ENCODE results near the gene PDE9A.

Gene PDE9A

DNA sequence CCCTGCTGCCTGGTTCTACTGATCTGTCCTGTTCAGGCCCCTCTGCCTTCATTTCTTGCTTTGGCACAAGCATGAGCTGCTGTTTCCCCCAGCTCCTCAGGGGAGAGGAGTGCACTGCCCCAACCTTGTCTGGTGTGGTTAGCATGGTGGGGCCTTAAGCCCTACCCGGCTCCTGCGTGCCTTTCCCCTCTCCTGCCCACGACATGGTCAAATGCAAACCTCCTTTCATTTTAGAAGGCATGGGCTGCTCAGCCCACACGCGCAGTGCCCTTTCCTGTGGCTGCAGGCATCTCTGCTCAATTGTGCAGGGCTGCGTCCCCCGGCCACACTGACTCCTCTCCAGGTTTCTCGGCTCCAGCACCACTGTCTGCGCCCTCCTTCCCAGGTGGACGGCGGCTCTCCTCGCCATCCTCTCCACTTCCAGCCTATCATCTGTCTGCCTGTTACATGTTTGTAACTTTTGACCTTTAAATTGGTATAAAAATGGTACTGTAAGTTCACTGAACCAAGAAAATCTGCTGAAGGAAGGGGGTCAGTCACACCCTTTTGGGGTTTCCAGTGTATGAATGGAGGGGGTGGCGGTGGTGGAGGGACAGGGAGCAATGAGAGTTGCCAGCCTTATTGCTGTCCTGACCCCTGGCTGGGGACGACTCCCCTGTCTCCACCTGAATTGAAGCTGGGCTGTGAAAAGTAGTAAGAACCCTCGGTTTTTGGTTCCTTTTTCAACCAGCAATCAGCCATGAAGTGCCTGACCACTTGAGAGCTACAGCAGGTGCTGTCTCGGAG lies 5.1 kb downstream of the PDE9A start:
- no peak for DNase-seq

- no peak for DNase-seq
Observed at GRCh38 chr21:42659416-42660117, 6.1 kb downstream of the PDE9A start.

DNA sequence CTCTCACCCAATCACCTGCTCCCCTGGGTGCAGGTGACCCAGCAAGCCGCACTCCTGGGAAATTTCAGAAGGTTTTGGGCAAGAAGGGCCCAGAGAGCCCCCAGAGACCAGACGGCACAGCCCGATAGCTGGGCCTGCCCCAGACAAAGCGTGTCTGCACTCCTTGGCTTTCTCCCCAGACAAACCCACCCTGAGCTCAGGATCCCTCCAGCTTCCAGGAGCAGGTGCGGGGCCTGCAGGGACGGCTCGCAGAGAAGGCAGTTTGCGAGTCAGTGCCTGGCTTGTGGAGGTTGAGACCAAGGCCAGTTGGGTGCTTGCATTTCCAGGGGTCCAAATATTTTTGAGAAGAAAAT lies 6.7 kb downstream of the PDE9A start:
- no peak for DNase-seq

GRCh38 chr21:42661688-42662429 lies 8.4 kb downstream of the PDE9A start:
- no peak for DNase-seq

DNA sequence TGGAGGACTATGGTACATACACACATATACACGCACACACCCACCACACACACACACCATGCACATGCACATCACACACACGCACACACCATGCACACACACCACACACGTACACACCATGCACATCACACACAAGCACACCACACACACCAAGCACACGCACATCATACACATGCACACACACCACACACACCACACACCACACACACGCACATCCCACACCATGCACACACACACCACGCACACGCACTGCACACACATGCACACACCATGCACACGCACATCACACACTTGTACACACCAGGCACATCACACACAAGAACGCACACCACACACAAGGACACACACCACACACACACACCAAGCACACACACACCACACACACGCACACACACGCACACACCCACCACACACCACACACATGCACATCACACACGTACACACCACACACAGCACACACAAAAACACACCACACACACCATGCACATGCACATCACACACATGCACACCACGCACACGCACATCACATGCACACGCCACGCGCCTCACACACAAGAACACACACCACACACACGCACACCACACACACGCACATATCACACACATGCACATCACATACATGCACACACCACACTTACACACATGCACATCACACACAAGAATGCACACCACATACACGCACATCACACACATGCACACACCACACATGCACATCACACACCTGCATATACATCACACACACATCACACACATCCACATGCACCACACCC lies 9.2 kb downstream of the PDE9A start:
- DNase-seq = no peak

DNA sequence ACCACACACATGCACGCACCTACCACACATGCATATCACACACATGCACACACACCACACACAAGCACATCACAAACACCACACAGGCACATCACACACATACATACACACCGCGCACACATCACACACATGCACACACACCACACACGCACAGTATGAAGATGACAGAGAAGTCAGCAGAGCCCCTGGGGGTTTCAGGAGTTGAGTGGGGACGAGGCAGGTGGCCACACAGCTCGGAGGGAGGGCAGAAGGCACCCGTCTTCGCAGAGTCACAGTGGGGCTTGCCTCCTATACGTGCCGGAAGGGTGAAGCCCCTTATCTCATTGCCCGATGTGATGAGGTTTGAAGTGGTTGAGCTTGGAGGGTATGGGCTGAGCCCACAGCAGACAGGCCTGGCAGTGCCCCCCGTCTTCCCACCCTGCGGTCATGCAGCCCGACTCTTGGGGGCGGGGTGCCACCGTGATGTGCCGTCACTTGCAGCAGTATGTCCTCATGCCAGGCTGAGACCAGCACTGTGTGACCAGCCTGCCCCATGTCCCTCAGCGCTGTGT lies 9.9 kb downstream of the PDE9A start:
- DNase-seq = no peak

- no peak for DNase-seq
Observed at GRCh38 chr21:42663860-42664535, 10.6 kb downstream of the PDE9A start.

DNA sequence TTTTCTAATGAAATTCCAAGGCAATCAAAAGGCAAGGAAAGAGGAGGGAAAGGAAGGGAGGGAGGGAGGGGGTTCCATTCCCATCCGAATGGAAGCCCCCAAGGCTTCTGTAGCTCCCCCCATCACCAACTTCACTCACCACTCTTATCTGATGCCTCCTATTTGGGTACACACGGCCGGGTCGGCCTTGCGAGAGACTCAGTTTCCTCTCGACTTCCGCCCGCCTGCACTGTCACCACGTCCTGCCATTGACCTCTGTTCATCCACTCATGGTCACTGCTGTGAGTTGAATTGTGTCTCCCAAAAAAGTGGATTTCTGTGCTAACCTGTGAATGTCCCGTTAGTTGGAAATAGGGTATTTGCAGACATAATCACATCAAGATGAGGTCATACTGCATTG lies 11.2 kb downstream of the PDE9A start:
- DNase-seq = no peak

- no peak for DNase-seq
Observed at GRCh38 chr21:42665026-42665425, 11.6 kb downstream of the PDE9A start.

DNA sequence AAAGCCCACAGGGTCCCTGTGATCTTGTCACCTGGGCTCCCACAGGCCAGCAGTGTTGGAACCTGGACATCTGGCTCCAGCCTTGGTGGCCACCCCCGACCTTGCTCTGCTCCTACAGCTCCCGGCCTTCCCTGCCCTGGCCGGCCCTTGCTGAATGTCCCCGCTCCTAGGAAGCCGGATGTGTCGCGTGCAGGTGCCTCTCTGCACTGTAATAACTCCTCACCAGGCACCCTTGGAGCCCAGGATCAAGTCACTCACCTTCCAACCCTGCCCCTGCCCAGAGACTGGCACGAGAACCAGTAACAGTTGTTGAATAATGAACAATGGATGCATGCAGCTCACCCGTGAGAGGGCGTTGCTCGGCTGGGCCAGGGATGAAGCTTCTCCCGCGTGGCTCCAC lies 12.1 kb downstream of the PDE9A start:
- no peak for DNase-seq

- no peak for DNase-seq
Observed at GRCh38 chr21:42666023-42666747, 12.8 kb downstream of the PDE9A start.

DNA sequence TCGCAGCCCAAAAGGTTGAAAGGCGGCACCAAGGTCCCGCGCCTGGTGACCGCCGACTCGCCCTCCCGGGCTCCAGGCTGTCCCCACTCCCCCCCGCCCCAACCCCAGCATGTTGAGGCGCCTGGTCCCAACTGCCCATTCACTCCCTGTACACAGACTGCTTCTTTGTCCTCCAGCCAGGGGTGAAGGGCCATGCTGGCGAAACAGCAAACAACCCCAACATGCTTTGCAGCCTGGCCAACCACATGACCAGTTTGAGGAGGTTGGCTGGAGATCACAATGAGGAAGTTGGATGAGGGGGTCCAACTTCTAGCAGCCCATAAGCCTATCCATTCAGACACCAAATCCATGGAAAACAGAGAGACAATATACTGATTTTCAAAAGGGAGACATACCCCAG lies 13.5 kb downstream of the PDE9A start:
- no peak for DNase-seq

GRCh38 chr21:42668298-42668992 lies 15.0 kb downstream of the PDE9A start:
- DNase-seq = peak; percentile 87

GRCh38 chr21:42669041-42669440 lies 15.6 kb downstream of the PDE9A start:
- no peak for DNase-seq

DNA sequence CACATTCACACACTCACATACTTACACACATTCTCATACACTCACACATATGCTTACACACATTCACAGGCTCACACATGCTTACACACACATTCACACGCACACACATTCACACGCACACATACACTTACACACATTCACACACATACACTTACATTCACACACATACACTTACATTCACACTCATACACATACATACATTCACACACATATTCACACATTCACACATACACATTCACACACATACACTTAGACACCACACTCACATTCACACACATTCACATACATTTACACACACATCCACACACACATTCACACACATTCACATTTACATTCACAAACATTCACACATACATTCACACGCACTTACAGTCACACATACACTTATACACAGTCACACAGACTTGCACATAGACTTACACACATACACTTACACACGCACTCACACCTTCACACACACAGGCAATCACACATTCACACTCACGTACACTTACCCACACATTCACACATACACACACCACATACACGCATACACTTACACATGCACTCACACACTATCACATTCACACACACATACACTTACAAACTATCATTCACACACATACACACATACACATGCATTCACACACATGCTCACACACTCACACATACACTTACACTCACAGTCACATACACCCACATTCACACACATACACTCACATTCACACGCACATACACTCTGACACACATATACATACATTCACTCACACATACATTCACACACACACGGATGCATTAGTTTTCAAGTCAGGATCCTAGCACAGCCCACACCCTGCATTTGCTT lies 16.8 kb downstream of the PDE9A start:
- DNase-seq = no peak

- DNase-seq = no peak
Observed at GRCh38 chr21:42670884-42671283, 17.5 kb downstream of the PDE9A start.

DNA sequence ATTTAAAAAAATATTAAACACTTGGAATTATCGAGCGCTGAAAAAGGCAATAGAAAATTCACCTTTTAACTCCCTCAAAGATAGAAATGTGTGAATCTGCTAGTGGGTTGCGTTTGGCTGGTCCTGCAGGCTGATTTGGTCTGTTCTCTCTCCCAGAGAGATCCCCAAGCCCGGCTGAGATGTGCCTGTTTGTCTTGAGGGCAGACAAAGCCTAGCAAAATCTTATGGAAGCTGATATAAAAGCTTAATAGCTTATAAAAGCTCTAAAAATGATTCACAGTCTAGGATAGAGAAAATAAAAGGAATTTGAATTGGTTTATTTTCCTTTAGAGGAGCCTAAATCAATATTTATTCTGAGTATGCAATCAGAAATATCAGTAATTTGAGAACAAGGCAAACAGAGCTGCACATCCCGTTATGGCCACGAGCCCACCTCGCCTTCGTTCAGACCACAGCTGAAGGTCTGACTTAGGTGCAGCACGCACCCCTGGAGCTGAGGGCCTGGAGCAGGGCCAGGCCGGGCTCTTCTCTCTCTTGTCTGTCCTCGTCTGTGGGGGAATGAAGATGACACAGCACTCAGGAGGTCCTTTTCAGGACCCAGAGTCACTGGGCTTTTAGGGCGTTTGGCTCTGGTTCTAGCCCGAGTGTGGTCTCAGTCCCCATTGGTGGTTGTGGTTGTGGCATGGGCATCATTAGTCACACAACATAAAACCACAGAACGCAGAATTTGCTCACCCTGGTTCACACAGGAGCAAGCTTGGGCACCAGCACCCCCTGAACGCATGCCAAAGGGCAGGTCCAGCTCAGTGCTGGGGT lies 18.6 kb downstream of the PDE9A start:
- no peak for DNase-seq

DNA sequence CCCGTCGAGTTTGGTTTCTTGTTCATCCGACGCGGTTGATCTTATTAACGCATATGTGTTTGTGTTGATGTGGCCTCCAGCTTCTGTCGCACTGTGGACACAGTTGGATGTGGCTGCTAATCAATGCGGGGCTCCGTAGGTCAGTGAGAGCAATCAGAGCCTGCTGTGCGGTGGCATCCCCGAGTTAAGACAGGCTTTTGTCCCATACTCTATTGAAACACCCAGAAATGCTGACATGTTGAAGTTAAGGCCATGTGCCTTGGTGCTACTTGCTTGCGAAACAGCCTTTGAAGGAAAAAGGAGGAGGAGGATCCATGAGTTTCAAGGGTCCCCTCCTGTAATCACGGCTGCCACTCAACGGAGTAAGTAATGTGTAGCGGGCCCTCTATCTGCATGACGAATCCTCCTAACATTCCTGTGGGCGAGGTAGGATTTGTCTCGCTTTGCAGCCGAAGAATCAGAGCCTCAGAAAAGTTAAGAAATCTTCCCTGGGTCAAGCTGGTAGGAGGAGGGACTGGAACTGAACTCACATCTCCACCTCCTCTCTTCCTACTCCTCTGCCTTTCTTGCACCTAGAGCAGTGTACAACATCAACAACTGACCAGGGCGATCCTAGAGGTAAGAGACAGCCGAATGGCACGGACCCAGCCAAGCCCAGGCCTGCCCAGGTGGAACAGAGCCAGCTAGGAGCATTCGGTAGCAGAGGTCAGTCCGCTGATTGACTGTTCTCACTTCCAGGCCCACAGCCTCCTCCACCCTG lies 19.5 kb downstream of the PDE9A start:
- peak; percentile 53 for DNase-seq

Data from retina (tissue), 1 donor.